Effector memory CD8-positive, alpha-beta T cell (primary cell): Measurements from ENCODE around the gene WDFY1.
"Not testable (repeated sequence)": the region's sequence is repeated elsewhere in the genome, so short reads cannot be mapped to it uniquely, and the experiment has no call there.

Experiments
- ATAC-seq: fragments of 150-1000 bp; cut with Tn5 transposase; replicated peaks from 2 replicates; pipeline ENCODE4 v1.10.0; 2021; ENCODE audit warnings: mild to moderate bottlenecking, moderate library complexity
- DNase-seq, 3 experiments: peaks; one replicate each; pipeline ENCODE4 v3.0.0; 2021
- H3K27ac Mint-ChIP-seq, 2 donors: one replicate each; pipeline ENCODE4 v1.8.0; 2022; ENCODE audit warnings: mild to moderate bottlenecking in 2 of 2, mixed read lengths in 2 of 2, moderate library complexity in 2 of 2
- H3K27me3 Mint-ChIP-seq, 2 donors: one replicate each; pipeline ENCODE4 v1.8.0; 2022; ENCODE audit warnings: mixed read lengths in 2 of 2
- H3K36me3 Mint-ChIP-seq: one replicate; pipeline ENCODE4 v1.8.0; 2022; ENCODE audit warnings: mild to moderate bottlenecking, moderate library complexity, mixed read lengths; ENCODE audit not compliant: insufficient read depth
- H3K4me1 Mint-ChIP-seq, 2 donors: one replicate each; pipeline ENCODE4 v1.8.0; 2022; ENCODE audit warnings: low read depth in 2 of 2, mixed read lengths in 2 of 2
- H3K4me3 Mint-ChIP-seq, 2 donors: one replicate each; pipeline ENCODE4 v1.8.0; 2022; ENCODE audit warnings: mild to moderate bottlenecking in 2 of 2, mixed read lengths in 2 of 2, moderate library complexity in 2 of 2
- H3K9me3 Mint-ChIP-seq, 2 donors: one replicate each; pipeline ENCODE4 v1.8.0; 2022; ENCODE audit warnings: mixed read lengths in 2 of 2

WDFY1 gene

GRCh38 chr2:223950448-223951347 lies 5.6 kb upstream of the WDFY1 start:
- Mint-ChIP-seq H3K4me3 (no peak overlapping the region), H3K4me1 (peaks cover 8 to 17% of the 10 kb centered on the region in 2 donors), H3K27me3 (no peaks in the 10 kb centered on the region), H3K27ac (no peak overlapping the region), H3K36me3 (no peaks in the 10 kb centered on the region), H3K9me3 (no peaks in the 10 kb centered on the region)
- DNase-seq (no peak), ATAC-seq (no peak)

- no peak for ATAC-seq
- no peak for DNase-seq
- no peaks in the 10 kb centered on the region for H3K27me3 Mint-ChIP-seq
- H3K4me1 Mint-ChIP-seq = peaks cover 13 to 19% of the 10 kb centered on the region in 2 donors
- H3K4me3 Mint-ChIP-seq = no peak overlapping the region
- no peaks in the 10 kb centered on the region for H3K9me3 Mint-ChIP-seq
- no peak overlapping the region for H3K27ac Mint-ChIP-seq
- no peaks in the 10 kb centered on the region for H3K36me3 Mint-ChIP-seq
Observed at GRCh38 chr2:223949241-223949840, 4.2 kb upstream of the WDFY1 start.

- no peak for DNase-seq
- peak overlapping the region in 1 of 2 donors; percentile 9 for H3K27ac Mint-ChIP-seq
- H3K36me3 Mint-ChIP-seq = peaks cover 7% of the 10 kb centered on the region
- H3K9me3 Mint-ChIP-seq = no peaks in the 10 kb centered on the region
- ATAC-seq = no peak
- peaks cover 25 to 30% of the 10 kb centered on the region in 2 donors for H3K4me1 Mint-ChIP-seq
- H3K4me3 Mint-ChIP-seq = no peak overlapping the region
- H3K27me3 Mint-ChIP-seq = no peaks in the 10 kb centered on the region
Observed at GRCh38 chr2:223947711-223948205, 2.6 kb upstream of the WDFY1 start.

GRCh38 chr2:223945755-223946154 lies 620 bp upstream of the WDFY1 start:
- no peaks in the 10 kb centered on the region for H3K9me3 Mint-ChIP-seq
- peak overlapping the region; percentile 93 to 96 for H3K4me3 Mint-ChIP-seq
- H3K4me1 Mint-ChIP-seq = peaks cover 36% of the 10 kb centered on the region in 2 donors
- peaks cover 7% of the 10 kb centered on the region for H3K36me3 Mint-ChIP-seq
- ATAC-seq (no peak), DNase-seq (no peak)
- H3K27me3 Mint-ChIP-seq = no peaks in the 10 kb centered on the region
- H3K27ac Mint-ChIP-seq = peak overlapping the region; percentile 93 to 94

GRCh38 chr2:223944166-223944702 lies 901 bp downstream of the WDFY1 start:
- peaks cover 7% of the 10 kb centered on the region for H3K36me3 Mint-ChIP-seq
- ATAC-seq (no peak), DNase-seq (peak in 1 of 3 experiments; percentile 5)
- H3K4me1 Mint-ChIP-seq = peaks cover 39 to 42% of the 10 kb centered on the region in 2 donors
- H3K27me3 Mint-ChIP-seq = no peaks in the 10 kb centered on the region
- H3K4me3 Mint-ChIP-seq = peak overlapping the region; percentile 93 to 96
- H3K27ac Mint-ChIP-seq = peak overlapping the region; percentile 93 to 94
- H3K9me3 Mint-ChIP-seq = no peaks in the 10 kb centered on the region

GRCh38 chr2:223943561-223944008 lies 1.6 kb downstream of the WDFY1 start:
- DNase-seq = no peak
- ATAC-seq = no peak
- peak overlapping the region; percentile 93 to 94 for H3K27ac Mint-ChIP-seq
- peak overlapping the region; percentile 93 to 96 for H3K4me3 Mint-ChIP-seq
- no peaks in the 10 kb centered on the region for H3K27me3 Mint-ChIP-seq
- H3K4me1 Mint-ChIP-seq = peaks cover 42 to 46% of the 10 kb centered on the region in 2 donors
- H3K9me3 Mint-ChIP-seq = no peaks in the 10 kb centered on the region
- peaks cover 7% of the 10 kb centered on the region for H3K36me3 Mint-ChIP-seq

GRCh38 chr2:223943135-223943534 lies 2.0 kb downstream of the WDFY1 start:
- DNase-seq (no peak), ATAC-seq (no peak)
- Mint-ChIP-seq H3K4me3 (peak overlapping the region; percentile 93 to 96), H3K27ac (peak overlapping the region in 1 of 2 donors; percentile 75), H3K27me3 (no peaks in the 10 kb centered on the region), H3K9me3 (no peaks in the 10 kb centered on the region), H3K4me1 (peaks cover 42 to 47% of the 10 kb centered on the region in 2 donors), H3K36me3 (peaks cover 7% of the 10 kb centered on the region)

GRCh38 chr2:223941579-223942277 lies 3.4 kb downstream of the WDFY1 start:
- peaks cover 43 to 50% of the 10 kb centered on the region in 2 donors for H3K4me1 Mint-ChIP-seq
- H3K27me3 Mint-ChIP-seq = no peaks in the 10 kb centered on the region

GRCh38 chr2:223939438-223939837 lies 5.7 kb downstream of the WDFY1 start:
- ATAC-seq, H3K27me3 Mint-ChIP-seq, H3K4me3 Mint-ChIP-seq: not testable (repeated sequence)

More at GRCh38 chr2:223941579-223942277, 3.4 kb downstream of the WDFY1 start:
- H3K36me3 Mint-ChIP-seq = peaks cover 7% of the 10 kb centered on the region
- no peaks in the 10 kb centered on the region for H3K9me3 Mint-ChIP-seq
- peak overlapping the region; percentile 87 to 90 for H3K27ac Mint-ChIP-seq
- peak overlapping the region; percentile 63 to 68 for H3K4me3 Mint-ChIP-seq
- peak; percentile 54 to 56 (median 55) for DNase-seq
- ATAC-seq = peak; percentile 75

GRCh38 chr2:223937535-223937934 lies 7.6 kb downstream of the WDFY1 start:
- Mint-ChIP-seq H3K4me3 (no peak overlapping the region), H3K27ac (no peak overlapping the region), H3K27me3 (no peaks in the 10 kb centered on the region), H3K9me3 (no peaks in the 10 kb centered on the region), H3K36me3 (no peaks in the 10 kb centered on the region), H3K4me1 (peaks cover 40 to 54% of the 10 kb centered on the region in 2 donors)
- no peak for DNase-seq
- no peak for ATAC-seq

More at GRCh38 chr2:223939438-223939837, 5.7 kb downstream of the WDFY1 start:
- H3K36me3 Mint-ChIP-seq, DNase-seq, H3K9me3 Mint-ChIP-seq: not testable (repeated sequence)
- H3K4me1 Mint-ChIP-seq = peaks cover 50 to 56% of the 10 kb centered on the region in 2 donors
- peak overlapping the region in 1 of 2 donors; percentile 28 for H3K27ac Mint-ChIP-seq

- ATAC-seq (no peak), DNase-seq (no peak)
- Mint-ChIP-seq H3K36me3 (no peaks in the 10 kb centered on the region), H3K27ac (no peak overlapping the region), H3K4me3 (no peak overlapping the region), H3K27me3 (no peaks in the 10 kb centered on the region), H3K4me1 (peaks cover 39 to 51% of the 10 kb centered on the region in 2 donors), H3K9me3 (no peaks in the 10 kb centered on the region)
Observed at GRCh38 chr2:223936862-223937326, 8.2 kb downstream of the WDFY1 start.

GRCh38 chr2:223935459-223936125 lies 9.5 kb downstream of the WDFY1 start:
- no peak for DNase-seq
- Mint-ChIP-seq H3K27me3 (no peaks in the 10 kb centered on the region), H3K27ac (peak overlapping the region in 1 of 2 donors; percentile 0)

More at GRCh38 chr2:223935459-223936125, 9.5 kb downstream of the WDFY1 start:
- H3K9me3 Mint-ChIP-seq = no peaks in the 10 kb centered on the region
- H3K4me1 Mint-ChIP-seq = peaks cover 34 to 47% of the 10 kb centered on the region in 2 donors
- ATAC-seq = no peak
- no peaks in the 10 kb centered on the region for H3K36me3 Mint-ChIP-seq
- H3K4me3 Mint-ChIP-seq = no peak overlapping the region
